Left renal cortex interstitium (tissue), 4 donors: ENCODE results near the gene FBXO41. TPM values are rescaled to one million over a fixed set of nuclear protein-coding genes. Genes with fewer than 3 reads are reported as not detected.
A peak's percentile ranks its signal among the peaks of the same experiment; 100 is the strongest.

Experiments used
- DNase-seq, 4 donors: peaks; one replicate each; pipeline ENCODE4 v3.0.0-alpha.2; 2013; ENCODE audit warnings: low read depth in 4 of 4, low spot score in 2 of 4, missing footprints in 1 of 4
- polyA plus RNA-seq, 4 donors: library from polyadenylated mRNA; unstranded; fragments of 120-200 nt; gene quantifications; one replicate each; pipeline ENCODE4 v1.2.1, GENCODE V29; 2013; ENCODE audit not compliant: insufficient read length in 4 of 4

FBXO41 gene, protein sequence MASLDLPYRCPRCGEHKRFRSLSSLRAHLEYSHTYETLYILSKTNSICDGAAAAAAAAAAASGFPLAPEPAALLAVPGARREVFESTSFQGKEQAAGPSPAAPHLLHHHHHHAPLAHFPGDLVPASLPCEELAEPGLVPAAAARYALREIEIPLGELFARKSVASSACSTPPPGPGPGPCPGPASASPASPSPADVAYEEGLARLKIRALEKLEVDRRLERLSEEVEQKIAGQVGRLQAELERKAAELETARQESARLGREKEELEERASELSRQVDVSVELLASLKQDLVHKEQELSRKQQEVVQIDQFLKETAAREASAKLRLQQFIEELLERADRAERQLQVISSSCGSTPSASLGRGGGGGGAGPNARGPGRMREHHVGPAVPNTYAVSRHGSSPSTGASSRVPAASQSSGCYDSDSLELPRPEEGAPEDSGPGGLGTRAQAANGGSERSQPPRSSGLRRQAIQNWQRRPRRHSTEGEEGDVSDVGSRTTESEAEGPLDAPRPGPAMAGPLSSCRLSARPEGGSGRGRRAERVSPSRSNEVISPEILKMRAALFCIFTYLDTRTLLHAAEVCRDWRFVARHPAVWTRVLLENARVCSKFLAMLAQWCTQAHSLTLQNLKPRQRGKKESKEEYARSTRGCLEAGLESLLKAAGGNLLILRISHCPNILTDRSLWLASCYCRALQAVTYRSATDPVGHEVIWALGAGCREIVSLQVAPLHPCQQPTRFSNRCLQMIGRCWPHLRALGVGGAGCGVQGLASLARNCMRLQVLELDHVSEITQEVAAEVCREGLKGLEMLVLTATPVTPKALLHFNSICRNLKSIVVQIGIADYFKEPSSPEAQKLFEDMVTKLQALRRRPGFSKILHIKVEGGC
- polyA plus RNA-seq: 1 to 10 TPM; 1.7 to 3.5 (median 2.4) TPM

GRCh38 chr2:73284296-73285158 is at the start of gene FBXO41:
Gene FBXO41 (minus strand): TSS chr2:73284478. CDS start chr2:73269630, 14,848 bp downstream.
- no peak for DNase-seq

DNA sequence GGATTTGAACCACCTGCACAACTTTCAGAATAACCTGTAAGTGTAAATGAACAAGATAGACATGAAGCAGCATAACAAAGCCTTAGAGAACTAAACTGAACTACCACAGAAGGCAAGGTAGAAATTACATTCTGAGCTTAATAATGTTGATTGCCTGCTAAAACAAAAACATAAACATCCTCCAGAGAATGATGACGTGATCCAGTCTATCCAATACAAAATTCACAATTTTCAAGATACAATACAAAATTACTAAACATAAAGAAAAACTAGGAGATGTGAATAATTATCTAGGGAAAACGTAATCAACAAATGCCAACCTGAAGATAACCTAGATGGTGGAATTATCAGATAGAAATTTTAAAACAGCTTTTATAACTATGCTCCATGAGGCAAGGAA is 49.8 kb upstream of the FBXO41 start:
- no peak for DNase-seq

DNA sequence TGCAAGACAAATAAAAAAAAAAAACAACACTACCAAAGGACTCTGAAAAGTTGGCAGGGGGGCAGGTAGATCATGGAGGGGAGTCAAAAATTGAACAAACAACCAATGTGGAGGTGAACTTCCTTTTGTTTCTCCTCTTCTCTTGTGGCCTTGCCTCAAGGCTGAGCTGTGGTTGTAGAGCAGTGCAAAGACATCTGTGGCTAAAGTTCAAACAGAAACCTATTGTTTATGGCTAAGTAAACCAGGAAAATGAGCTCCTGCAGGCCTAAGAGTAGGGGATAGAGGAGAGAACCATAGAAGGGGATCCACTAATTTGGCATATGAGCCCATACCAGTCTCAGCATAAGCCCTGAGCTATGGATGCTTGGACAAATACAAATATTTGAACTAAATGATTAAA is 49.3 kb upstream of the FBXO41 start:
- no peak for DNase-seq

DNA sequence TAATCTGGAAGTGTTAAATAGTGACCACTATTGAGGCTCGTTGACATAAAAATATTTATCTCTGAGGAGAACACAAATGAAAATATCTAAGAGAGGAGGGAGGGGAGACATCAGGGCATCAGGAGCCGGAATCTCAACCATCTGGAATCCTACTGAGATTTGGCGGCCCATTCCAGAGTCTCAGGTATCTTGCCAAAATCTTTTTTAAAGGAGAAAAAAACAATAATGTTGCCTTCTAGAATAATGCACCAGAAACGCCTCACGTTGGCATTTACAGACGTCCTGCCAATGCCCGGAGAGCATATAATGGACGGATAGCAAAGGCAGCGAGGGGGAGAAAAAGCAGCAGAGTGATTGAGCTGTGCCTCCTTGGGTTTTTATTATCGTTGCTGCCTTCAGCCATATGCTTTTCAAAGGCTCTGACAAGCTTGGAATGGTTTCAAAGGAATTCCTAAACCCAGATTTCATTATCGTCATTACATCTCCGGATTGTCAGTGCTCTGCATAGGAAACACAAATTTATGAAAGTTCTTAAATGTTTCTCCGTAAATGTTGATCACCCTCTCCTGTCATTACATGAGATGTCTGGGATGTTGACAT is 39.9 kb upstream of the FBXO41 start:
- DNase-seq: peak in 1 of 4 donors; percentile 2

- DNase-seq: no peak
Observed at GRCh38 chr2:73323551-73323950, 39.3 kb upstream of the FBXO41 start.

DNA sequence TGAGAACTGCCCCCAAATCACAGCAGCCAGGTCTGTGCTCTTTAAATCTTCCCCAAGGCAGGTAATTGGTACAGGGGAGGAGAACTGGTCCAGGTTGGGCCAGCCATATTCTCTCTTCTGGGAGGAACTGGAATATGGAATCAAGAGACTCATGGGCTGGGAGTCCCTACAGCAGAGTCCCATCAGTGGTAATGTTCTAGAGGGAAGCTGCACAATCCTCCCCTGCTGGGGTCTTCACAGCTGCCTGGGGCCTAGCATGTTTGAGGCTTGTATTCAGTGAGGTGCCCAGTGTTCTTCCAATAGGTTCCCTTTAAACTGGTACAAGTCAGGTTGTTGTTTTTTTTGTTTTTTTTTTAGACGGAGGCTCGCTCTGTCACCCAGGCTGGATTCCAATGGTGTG is 30.2 kb upstream of the FBXO41 start:
- DNase-seq: no peak

DNA sequence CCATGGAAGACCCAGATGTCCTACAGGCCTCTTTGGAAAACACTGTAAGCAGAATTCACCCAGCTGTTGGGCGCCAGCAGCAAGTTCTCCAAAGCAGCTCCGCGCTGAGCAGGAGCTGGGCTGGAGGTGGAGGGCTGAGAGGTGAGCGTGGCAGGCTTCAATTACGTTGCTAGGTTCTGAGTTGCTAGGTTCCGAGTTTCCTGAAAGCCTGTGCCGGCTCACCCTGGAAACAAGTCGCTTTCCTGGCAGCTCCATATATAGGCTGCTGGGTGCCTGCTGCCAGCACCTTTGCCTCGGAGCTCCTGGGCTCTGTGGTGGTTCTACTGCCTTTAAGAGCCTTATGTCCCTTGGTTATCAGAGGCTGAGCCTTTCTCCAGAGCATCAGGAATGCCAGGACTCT is 23.4 kb upstream of the FBXO41 start:
- no peak for DNase-seq

DNA sequence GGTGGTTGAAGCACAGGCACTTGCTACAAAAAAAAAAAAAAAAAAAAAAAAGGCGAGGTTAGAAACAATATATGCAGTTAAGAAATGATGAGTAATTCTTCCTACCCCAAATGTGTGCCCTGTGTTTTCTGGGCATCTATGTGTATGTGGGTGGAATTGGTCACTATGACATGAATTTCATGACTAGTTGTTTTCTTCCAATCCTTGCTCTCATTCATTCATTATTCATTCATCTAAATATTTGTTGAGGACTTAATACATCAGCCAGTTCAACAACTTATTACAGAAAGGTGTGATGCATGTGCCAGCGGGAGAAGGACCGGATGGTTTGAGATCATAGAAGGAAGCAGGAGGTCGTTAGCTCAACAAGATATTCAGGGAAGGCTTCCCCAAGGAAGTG is 17.4 kb upstream of the FBXO41 start:
- DNase-seq: no peak

DNA sequence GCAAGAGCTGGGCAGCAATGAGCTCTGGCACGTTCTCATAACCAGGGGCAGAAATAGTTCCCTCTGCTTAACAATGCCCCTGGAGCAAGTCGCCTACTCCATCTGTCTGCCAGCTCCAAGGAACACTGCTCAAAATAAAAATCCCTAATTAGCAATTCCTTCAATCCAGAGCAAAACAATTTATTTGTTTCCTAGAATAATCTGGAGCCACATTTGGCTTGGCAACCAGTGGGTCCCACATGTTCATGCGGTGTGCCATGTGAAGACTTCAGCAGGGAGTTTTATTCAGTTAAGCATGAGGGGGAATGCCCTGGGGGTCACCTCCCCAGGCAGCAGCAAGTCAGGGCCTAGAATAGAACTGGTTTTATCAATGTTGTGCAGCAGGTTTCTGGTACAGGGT is 16.6 kb upstream of the FBXO41 start:
- DNase-seq: no peak

DNA sequence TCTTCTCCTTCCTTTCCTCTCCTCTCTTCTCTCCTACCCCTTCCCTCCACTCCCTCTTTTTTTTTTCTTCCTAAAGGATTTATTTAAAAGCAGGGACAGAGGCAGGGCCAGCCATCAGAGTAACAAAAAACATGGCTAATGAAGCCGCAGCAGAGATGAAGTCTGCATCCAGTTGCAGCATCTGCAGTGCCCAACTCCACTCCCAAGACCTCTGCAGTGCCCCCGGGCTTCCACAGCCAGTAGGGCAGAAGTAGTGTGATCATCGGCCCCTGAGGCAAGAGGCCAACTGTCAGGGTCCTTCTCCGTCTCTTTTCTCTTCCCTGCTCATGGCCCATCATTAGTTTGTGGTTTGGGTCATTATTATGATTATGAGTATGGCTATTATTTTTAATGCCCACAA is 13.3 kb upstream of the FBXO41 start:
- DNase-seq: no peak

DNA sequence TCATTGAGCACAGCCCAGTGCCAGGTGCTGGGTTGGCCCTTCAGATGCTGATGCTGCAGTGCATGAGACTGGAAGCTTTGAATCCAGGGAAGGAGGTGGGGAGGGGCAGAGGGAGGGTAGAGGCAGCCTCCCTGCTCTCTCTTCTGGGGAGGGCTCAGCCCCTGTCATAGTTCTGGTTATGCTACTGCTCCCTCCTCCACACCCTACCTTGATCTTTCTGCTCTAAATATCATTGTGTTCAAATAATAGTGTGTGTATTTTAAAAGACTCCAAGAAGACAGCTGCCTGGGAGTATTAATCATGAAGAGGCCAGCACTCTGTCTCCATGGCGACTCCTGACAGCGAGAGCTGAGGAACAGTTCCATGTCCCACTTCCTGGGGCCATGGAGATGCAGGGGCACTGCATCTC is 12.9 kb upstream of the FBXO41 start:
- no peak for DNase-seq

DNA sequence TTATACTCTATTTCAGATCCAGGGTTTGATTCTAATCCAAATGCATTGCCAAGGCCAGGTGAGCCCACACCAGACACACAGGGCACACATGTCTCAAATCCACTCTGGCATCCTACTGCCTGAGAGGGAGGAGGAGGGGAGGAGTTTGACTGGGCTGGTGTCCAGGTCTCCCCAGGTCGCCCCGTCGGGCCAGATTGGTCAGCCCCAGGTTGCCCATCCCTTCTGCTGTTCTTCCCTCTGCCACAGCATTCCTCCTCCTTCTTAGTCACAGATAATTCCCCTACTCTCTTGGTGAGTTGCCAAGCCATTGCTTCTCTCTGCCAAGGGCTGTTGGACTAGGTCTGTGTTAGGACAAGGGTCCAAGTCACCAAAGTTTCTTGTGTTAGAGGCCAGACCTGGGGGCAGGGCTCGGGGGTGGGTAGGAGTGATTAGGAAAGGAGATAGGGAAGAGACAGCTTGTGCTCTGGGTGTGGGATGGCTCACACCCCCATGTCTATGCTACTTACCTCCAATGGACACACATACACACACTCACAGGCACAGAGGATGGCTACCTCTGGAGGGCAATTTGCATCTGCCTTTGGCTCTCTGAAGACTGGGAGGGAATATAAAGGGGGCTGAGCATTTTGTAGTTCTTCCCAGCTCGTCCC is 11.6 kb upstream of the FBXO41 start:
- DNase-seq: no peak

DNA sequence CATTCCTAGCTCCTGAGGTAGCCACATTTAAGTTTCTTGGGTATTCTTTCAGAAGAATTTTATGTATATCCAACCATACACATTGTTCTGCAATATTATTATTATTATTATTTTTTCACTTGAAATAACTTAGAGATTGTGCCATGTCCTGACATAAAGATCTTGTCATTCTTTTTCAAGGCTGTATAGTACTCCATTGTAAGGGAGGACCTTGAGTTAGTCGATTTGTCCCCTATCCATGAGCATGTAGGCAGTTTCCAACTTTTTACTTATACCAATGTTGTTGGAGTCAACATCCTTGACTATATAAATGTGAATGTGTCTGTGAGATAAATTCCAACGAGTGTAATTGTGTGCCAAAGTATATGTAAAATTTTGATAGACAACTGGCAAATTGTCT is 10.0 kb upstream of the FBXO41 start:
- no peak for DNase-seq

DNA sequence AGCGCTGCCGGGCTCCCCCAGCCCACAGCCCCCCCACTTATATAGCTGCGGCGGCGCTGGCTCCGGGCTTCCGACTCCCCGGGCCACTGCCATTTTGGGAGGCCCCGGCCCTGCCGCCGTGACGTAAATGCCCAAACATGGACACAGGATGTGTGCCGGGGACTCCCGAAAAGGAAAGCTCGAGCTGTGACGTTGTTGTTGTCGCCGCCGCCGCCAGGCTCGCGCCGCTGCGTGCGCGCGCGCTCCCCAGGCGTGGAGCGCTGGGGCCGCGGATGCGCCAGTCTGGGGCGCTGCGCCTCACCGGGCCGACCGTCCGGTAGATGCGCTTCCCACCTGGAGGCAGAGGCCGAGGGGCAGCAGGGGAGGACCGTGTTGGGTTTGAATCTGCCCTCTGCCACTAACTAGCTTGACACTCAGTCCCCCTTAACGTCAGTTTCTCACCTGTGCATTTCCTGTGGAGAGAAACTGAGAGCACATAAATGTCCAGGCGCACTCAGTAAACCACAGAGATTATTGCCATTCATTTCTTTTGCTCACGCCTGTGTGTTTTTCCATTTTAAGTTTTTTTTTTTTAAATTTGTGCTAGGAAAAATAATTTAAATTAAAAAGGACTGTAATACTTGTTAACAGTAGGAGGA is 9.4 kb upstream of the FBXO41 start, which contains the start of gene EGR4:
Gene EGR4 (minus strand): TSS at position 15 of the 638 bp plus-strand sequence. CDS start 231 bp downstream, outside the sequence.
- DNase-seq: no peak

DNA sequence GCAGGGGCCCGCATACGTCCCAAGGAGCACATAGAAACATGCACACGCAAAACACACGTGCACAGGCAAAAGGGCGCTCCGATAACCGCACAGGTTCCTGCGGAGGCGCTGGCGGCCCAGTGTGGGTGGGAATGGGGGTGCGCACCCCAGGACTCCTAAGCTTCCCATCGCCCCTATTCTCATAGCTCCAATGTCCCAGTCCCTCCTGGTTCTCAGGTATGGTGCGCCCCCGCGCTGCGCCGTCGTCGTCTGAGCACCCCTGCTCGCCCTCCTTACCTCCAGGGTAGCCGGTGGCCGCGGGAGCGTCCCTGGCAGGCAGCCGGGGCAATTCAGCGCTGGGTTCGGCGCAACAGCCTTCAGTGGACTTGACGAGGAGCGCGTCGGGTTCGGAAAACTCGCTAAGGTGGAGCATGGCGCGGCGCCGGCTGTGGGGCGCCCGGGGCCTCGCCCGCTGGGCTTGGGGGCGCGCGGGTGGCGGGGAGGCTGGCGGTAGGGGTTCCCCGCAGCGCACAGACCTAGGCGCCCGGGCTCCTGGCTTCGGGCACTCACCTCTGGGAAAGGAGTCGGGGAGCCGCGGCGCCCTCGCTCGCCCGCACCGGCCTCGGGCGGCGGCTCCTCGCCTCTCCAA is 8.7 kb upstream of the FBXO41 start:
- DNase-seq: no peak

GRCh38 chr2:73292316-73292905 is 8.1 kb upstream of the FBXO41 start:
- no peak for DNase-seq

DNA sequence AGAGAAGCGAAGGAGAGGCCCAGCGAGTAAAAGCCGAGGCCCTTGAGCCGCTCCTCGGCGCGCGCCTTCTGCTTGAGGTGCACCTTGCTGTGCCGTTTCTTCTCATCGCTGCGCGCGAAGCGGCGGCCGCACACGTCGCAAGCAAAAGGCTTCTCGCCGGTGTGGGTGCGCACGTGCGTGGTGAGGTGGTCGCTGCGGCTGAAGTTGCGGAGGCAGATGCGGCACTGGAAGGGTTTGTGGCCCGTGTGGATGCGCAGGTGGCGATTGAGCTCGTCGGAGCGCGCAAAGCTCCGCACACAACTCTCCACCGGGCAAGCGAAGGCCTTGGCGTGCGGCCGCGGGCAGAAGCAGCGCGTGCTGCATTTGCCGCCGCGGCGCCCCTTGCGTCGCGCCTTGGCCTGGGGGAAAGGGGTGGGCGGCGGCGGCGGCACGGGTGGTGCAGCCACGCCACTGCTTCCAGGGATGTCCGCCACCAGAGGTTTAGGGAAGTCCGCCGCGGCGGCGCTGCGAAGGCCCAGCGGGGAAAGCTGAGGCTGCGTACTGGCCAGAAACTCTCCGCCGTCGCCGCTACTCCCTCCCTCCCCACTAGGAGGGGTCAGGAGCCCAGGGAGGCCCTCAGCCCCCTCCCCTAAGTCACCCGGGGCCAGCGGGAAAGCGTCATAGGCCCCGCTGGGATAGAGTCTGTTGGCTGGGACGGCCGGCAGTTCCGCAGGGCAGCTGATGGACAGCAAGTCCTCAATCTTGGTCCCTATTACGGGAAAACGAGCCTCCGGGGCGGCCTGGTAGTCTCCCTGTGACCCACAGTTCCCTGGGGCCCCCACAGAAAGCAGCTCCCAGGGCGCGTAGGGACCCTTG is 7.4 kb upstream of the FBXO41 start:
- DNase-seq: no peak
